NCI-H524 treated with DMSO at 0.1 percent for 48 hours (cell line): Measurements from ENCODE around the gene LIX1L.
A peak's percentile ranks its signal among the peaks of the same experiment; 100 is the strongest.

Experiments
- DNase-seq: peaks from one replicate; lab custom pipeline; 2025; lab: John Stamatoyannopoulos, UW

LIX1L gene

GRCh38 chr1:145893306-145894055 is 64.3 kb downstream of the LIX1L start:
- no peak for DNase-seq

- no peak for DNase-seq
These were observed 65.2 kb downstream of the LIX1L start for GRCh38 chr1:145892486-145893087.

GRCh38 chr1:145891587-145892485 is 66.0 kb downstream of the LIX1L start:
- DNase-seq = peak; percentile 57

- DNase-seq = no peak
These were observed 66.7 kb downstream of the LIX1L start for GRCh38 chr1:145891143-145891542.

- DNase-seq = no peak
These were observed 68.1 kb downstream of the LIX1L start for GRCh38 chr1:145889722-145890121.

GRCh38 chr1:145887631-145888030 is 70.2 kb downstream of the LIX1L start:
- DNase-seq = no peak

- DNase-seq = no peak
These were observed 71.0 kb downstream of the LIX1L start for GRCh38 chr1:145886816-145887215.

- no peak for DNase-seq
These were observed 71.4 kb downstream of the LIX1L start for GRCh38 chr1:145886390-145886789.

GRCh38 chr1:145885738-145886287 is 72.0 kb downstream of the LIX1L start, which contains the start of gene ANKRD35:
ANKRD35 (minus strand) TSS chr1:145885866; CDS start chr1:145885758, 108 bp downstream.
- DNase-seq = no peak

- DNase-seq = no peak
These were observed 73.1 kb downstream of the LIX1L start for GRCh38 chr1:145884675-145885074.
